ENCODE measurements around the gene PTPRG. TPM values are rescaled to one million over a fixed set of nuclear protein-coding genes. Genes with fewer than 3 reads are reported as not detected.

Gene PTPRG
- total and polyA plus RNA-seq, 2 donors (not counting 3 experiments of a cell fraction or from before 2014, with no cell fraction given) = 8.9 to 39.1 TPM

DNA sequence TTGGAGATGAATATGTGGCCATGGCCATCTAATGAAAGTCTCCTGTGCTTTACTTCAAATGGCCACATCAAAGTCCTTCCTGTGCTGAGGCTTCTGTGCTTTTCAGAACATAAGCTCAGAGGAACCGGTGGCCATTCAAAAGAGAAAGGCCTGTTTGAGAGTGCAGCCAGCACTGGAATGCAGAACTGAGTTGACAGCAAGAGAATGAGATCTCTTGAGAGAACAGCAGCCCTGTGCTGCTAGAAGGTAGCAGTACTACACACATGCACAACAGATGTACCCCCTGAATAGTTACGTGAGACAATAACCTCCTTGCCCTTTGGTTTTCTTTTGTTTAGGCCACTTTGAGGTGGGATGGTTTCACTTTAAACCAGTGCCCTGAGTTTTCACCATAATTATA lies 292.5 kb downstream of the PTPRG start:
- ChIA-PET POLR2A (interaction anchor here (0.6 kb wide), 1 partner anchor 292 kb away, joined by 3 read pairs; no protein-coding TSS in a partner anchor), CTCF (interaction anchor here (1.1 to 1.2 kb wide), 2 partner anchors 290 to 335 kb away, joined by 4 to 7 read pairs; no protein-coding TSS in a partner anchor)
- H3K4me2 ChIP-seq (ENCODE audit: insufficient read depth, low read length) = no peak overlapping the region
- H3K36me3 ChIP-seq (ENCODE audit: control insufficient read depth in 2 of 2, extremely low read depth in 1 of 2, insufficient read depth in 2 of 2, low read length in 2 of 2) = no peaks in the 10 kb centered on the region
- no TSS peak for BruUV-seq (replicated peaks)
- H3K27ac ChIP-seq (ENCODE audit: insufficient read depth, low read depth, low read length) = no peak overlapping the region
- H3K9ac ChIP-seq (replicated peaks; ENCODE audit: extremely low read depth, insufficient read depth, low read length) = no peak overlapping the region
- no peaks in the 10 kb centered on the region for H3K9me1 ChIP-seq (replicated peaks; ENCODE audit: control insufficient read depth, extremely low read depth, insufficient read depth, low read length)
- H2AFZ ChIP-seq (ENCODE audit: low read depth, low read length) = no peak overlapping the region
- intact Hi-C loops (cut with micrococcal nuclease) = no loop called here
- dilution Hi-C loops (cut with MboI; ENCODE audit: extremely low pct_ligation_motif_present, low sequenced_read_pairs) = no loop called here
- H3K4me3 ChIP-seq (replicated peaks in 1 of 3; ENCODE audit: insufficient read depth in 1 of 3, low read depth in 1 of 3, low read length in 3 of 3) = no peak overlapping the region
- no peaks in the 10 kb centered on the region for H3K27me3 ChIP-seq (ENCODE audit: control insufficient read depth in 2 of 2, insufficient read depth in 2 of 2, low read length in 2 of 2)
- no peak for FAIRE-seq
- no peaks in the 10 kb centered on the region for H3K9me3 ChIP-seq (replicated peaks; ENCODE audit: control insufficient read depth, insufficient read depth, low read length)
- H3K4me1 ChIP-seq (ENCODE audit: control insufficient read depth, extremely low read depth, insufficient read depth, low read length) = peaks cover 8% of the 10 kb centered on the region
- no peaks in the 10 kb centered on the region for H4K20me1 ChIP-seq (replicated peaks; ENCODE audit: control insufficient read depth, extremely low read depth, insufficient read depth, low read length)
- TF ChIP-seq, protein P1, sequence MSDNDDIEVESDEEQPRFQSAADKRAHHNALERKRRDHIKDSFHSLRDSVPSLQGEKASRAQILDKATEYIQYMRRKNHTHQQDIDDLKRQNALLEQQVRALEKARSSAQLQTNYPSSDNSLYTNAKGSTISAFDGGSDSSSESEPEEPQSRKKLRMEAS (IDR thresholded peaks at IDR 0.05; ENCODE audit: insufficient read depth, insufficient read length) = no peak
- no peak for TF ChIP-seq GATA2 (IDR thresholded peaks at IDR 0.05; ENCODE audit: insufficient read depth, insufficient read length, low read depth, low read length)
- TF ChIP-seq FOS (IDR thresholded peaks at IDR 0.05; ENCODE audit: borderline replicate concordance, insufficient read depth, low read length) = no peak
- TF ChIP-seq EZH2 (IDR thresholded peaks at IDR 0.05; ENCODE audit: borderline replicate concordance, low read depth, low read length, severe bottlenecking) = no peak
- TF ChIP-seq MYC (IDR thresholded peaks at IDR 0.05; ENCODE audit: low read depth, low read length) = no peak
- TF ChIP-seq POLR2AphosphoS5 (IDR thresholded peaks at IDR 0.05; ENCODE audit: insufficient read depth, low read depth, low read length) = no peak
- TF ChIP-seq, protein P2, sequence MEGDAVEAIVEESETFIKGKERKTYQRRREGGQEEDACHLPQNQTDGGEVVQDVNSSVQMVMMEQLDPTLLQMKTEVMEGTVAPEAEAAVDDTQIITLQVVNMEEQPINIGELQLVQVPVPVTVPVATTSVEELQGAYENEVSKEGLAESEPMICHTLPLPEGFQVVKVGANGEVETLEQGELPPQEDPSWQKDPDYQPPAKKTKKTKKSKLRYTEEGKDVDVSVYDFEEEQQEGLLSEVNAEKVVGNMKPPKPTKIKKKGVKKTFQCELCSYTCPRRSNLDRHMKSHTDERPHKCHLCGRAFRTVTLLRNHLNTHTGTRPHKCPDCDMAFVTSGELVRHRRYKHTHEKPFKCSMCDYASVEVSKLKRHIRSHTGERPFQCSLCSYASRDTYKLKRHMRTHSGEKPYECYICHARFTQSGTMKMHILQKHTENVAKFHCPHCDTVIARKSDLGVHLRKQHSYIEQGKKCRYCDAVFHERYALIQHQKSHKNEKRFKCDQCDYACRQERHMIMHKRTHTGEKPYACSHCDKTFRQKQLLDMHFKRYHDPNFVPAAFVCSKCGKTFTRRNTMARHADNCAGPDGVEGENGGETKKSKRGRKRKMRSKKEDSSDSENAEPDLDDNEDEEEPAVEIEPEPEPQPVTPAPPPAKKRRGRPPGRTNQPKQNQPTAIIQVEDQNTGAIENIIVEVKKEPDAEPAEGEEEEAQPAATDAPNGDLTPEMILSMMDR (IDR thresholded peaks at IDR 0.05; ENCODE audit: extremely low read depth in 1 of 2, insufficient read depth in 1 of 2, low read depth in 1 of 2, low read length in 2 of 2) = no peak
- TF ChIP-seq JUN (IDR thresholded peaks at IDR 0.05; ENCODE audit: borderline replicate concordance, insufficient read depth, insufficient read length, low read depth) = no peak
- no peak for TF ChIP-seq POLR2A (IDR thresholded peaks at IDR 0.05; ENCODE audit: low read depth, low read length)
- H3K79me2 ChIP-seq (ENCODE audit: control insufficient read depth, insufficient read depth, low read length) = no peaks in the 10 kb centered on the region
- no peak for DNase-seq (ENCODE audit: low read depth, low spot score)
